HG03097 (cell line): Measurements from ENCODE around the gene MTRF1L.

Experiments used
- ATAC-seq: cut with Tn5 transposase; IDR thresholded peaks from one replicate; pipeline ENCODE4 v1.9.1; 2021; ENCODE audit not compliant: unreplicated experiment, low FRiP score

The MTRF1L gene

GRCh38 chr6:153002613-153003365 lies at the start of gene MTRF1L:
MTRF1L (minus strand) TSS chr6:153002709; CDS start chr6:153002685, 24 bp downstream.
- peak; percentile 96 for ATAC-seq

- ATAC-seq, result no peak
Observed at GRCh38 chr6:153051801-153052200, 49.3 kb upstream of the MTRF1L start.

- no peak for ATAC-seq
Observed at GRCh38 chr6:153048631-153049030, 46.1 kb upstream of the MTRF1L start.

- no peak for ATAC-seq
Observed at GRCh38 chr6:153047386-153047785, 44.9 kb upstream of the MTRF1L start.

GRCh38 chr6:153045271-153045670 lies 42.8 kb upstream of the MTRF1L start:
- no peak for ATAC-seq

GRCh38 chr6:153044295-153044694 lies 41.8 kb upstream of the MTRF1L start:
- ATAC-seq, result no peak

- no peak for ATAC-seq
Observed at GRCh38 chr6:153043719-153044118, 41.2 kb upstream of the MTRF1L start.

- ATAC-seq, result no peak
Observed at GRCh38 chr6:153038378-153039057, 36.0 kb upstream of the MTRF1L start.

- no peak for ATAC-seq
Observed at GRCh38 chr6:153034139-153034538, 31.6 kb upstream of the MTRF1L start.

GRCh38 chr6:153032255-153032882 lies 29.9 kb upstream of the MTRF1L start:
- no peak for ATAC-seq

- no peak for ATAC-seq
Observed at GRCh38 chr6:153031335-153031955, 28.9 kb upstream of the MTRF1L start.

GRCh38 chr6:153028963-153029362 lies 26.5 kb upstream of the MTRF1L start:
- ATAC-seq, result no peak

- no peak for ATAC-seq
Observed at GRCh38 chr6:153028286-153028685, 25.8 kb upstream of the MTRF1L start.

- ATAC-seq, result no peak
Observed at GRCh38 chr6:153027480-153027879, 25.0 kb upstream of the MTRF1L start.

GRCh38 chr6:153024709-153025017 lies 22.2 kb upstream of the MTRF1L start:
- ATAC-seq, result no peak

- ATAC-seq, result peak; percentile 97
Observed at GRCh38 chr6:153023977-153024708, 21.6 kb upstream of the MTRF1L start.

- ATAC-seq, result no peak
Observed at GRCh38 chr6:153018355-153018754, 15.8 kb upstream of the MTRF1L start.

GRCh38 chr6:153016846-153017245 lies 14.3 kb upstream of the MTRF1L start:
- no peak for ATAC-seq

- no peak for ATAC-seq
Observed at GRCh38 chr6:153015094-153015640, 12.7 kb upstream of the MTRF1L start.

- no peak for ATAC-seq
Observed at GRCh38 chr6:153013438-153013837, 10.9 kb upstream of the MTRF1L start.
